DMS 273 (cell line): ENCODE data around the gene ZNF680.
A peak's percentile ranks its signal among the peaks of the same experiment; 100 is the strongest.
"Not testable (repeated sequence)": the region's sequence is repeated elsewhere in the genome, so short reads cannot be mapped to it uniquely, and the experiment has no call there.

Experiments
- DNase-seq: peaks from one replicate; lab custom pipeline; 2025; ENCODE audit not compliant: unreplicated experiment; lab: John Stamatoyannopoulos, UW

The ZNF680 gene

GRCh38 chr7:64557601-64558322, 5.1 kb downstream of the ZNF680 start:
- peak; percentile 53 for DNase-seq

DNA sequence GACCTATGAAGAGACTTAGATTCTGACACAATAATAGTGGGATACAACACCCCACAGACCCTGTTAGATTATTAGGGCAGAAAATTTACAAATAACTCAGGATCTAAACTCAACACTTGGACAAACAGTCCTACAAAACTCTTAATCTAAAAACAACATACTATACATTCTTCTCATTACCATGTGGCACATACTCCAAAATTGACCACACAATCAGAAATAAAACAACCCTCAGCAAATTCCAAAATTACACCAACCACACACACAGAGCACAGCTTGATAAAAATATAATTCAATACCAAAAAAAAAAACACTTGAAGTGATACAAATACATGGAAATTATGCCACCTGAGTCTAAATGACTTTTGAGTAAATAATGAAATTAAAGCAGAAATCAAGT, 7.8 kb downstream of the ZNF680 start:
- no peak for DNase-seq

DNA sequence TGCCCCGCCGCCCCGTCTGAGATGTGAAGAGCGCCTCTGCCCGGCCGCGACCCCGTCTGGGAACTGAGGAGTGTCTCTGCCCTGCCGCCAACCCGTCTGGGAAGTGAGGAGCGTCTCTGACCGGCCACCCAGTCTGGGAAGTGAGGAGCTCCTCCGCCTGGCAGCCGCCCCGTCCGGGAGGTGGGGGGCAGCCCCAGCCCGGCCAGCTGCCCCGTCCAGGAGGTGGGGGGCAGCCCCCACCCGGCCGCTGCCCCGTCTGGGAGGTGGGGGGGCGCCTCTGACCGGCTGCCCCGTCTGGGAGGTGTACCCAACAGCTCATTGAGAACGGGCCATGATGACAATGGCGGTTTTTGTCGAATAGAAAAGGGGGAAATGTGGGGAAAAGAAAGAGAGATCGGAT, 8.7 kb downstream of the ZNF680 start:
- not testable (repeated sequence) for DNase-seq

GRCh38 chr7:64551375-64552142, 11.3 kb downstream of the ZNF680 start:
- no peak for DNase-seq

DNA sequence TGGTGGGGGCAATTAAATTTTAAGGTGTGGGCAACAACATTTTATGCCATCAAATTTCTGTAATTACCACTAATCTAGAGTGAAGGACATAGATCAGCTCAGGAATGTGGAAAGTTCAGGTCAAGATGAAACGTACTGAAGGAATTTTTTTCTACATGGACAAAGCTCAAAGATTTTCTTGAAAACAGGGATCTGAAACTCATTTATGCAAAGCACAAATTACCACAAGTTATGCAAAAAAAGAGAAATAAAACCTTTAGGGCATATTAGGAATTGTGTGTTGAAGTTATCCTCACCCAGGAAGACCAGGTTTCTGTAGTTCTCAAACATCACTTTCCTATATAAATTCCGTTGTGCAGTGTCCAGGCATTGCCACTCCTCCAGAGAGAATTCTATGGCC, 18.9 kb downstream of the ZNF680 start:
- no peak for DNase-seq

DNA sequence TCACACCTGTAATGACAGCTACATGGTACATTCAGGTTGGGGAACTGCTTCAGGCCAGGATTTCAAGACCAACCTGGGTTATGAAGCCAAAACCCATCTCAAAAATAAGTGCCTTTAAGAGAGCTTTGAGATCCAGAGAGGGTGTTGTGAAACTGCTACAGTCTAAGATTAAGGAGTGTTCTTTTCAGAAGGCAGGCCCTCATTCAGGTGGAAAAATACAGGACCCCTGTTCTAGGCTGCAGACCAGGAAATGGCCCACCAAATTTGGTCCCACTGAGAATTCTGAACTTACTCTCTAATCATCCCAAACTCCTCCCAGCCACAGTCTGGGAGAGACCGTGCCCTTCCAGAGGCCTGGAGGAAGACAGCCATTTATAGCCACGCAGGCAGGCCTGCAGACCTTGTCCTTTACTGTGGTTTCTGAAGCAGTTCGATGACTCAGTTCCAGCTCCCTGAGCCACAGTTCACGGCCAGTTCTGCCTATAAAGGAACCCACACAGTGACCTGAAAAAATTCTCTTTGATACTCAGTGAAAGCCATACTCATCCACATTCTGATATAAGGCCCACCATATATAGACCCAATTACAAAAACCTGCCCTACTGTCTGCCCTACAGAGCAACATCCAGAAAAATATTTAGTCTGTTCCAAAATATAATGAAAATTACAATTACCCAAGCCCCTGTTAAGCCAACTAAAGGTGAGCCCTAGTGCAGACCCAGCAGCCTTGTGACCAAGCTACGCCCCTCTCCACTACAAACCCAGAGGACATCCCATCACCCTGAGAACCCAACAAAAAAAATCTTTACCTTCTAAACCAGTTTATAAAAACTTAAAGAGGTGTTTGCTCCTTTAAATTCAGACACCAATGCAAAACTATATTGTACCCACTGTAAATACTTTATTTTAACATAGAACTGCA, 21.2 kb downstream of the ZNF680 start:
- DNase-seq, result no peak

GRCh38 chr7:64533756-64534155, 29.1 kb downstream of the ZNF680 start:
- DNase-seq, result no peak

- DNase-seq, result no peak
Observed at GRCh38 chr7:64528770-64529169, 34.1 kb downstream of the ZNF680 start.

GRCh38 chr7:64521409-64521984, 41.4 kb downstream of the ZNF680 start:
- DNase-seq, result no peak

GRCh38 chr7:64516451-64516850, 46.4 kb downstream of the ZNF680 start:
- no peak for DNase-seq

DNA sequence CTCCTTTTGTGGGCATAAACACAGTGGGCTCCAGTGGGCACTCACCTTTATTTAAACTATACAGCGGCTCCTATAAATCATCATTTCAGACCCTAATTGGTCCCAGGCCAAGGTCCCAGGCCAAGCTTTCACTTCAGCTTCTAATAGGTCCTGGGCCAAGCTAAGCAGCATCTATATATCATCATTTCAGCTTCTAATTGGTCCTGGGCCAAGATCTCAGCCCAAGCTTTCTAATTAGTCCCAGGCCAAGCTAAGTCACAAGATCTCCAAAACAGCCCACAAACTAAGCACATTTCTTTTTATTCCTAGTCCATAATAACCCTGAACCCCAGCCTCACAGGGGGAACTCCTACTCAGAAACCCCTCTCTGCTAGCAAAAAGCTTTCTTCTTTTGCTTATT, 47.1 kb downstream of the ZNF680 start:
- peak; percentile 72 for DNase-seq

GRCh38 chr7:64515330-64515729, 47.5 kb downstream of the ZNF680 start:
- peak; percentile 34 for DNase-seq

DNA sequence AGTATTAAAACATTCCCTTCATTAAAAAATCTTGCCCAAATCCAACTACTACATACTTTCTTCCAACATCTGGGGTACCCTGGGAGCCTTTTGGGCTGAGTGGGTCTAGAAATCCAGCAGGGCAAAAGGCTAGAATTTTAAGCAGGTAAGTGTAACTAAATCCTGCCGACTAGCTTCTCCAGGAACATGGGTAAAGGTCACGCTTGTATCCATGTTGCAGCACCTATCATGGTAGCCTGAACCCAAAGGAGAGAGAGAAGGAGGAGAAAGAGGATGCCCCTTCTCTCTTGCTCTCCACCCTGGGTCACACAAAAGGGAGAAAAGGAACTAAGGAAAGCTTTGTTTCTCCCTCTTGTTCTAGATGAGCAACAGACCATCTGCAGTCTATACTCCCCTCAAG, 53.3 kb downstream of the ZNF680 start:
- DNase-seq, result no peak

- DNase-seq, result peak; percentile 76
Observed at GRCh38 chr7:64504581-64505120, 58.2 kb downstream of the ZNF680 start.

DNA sequence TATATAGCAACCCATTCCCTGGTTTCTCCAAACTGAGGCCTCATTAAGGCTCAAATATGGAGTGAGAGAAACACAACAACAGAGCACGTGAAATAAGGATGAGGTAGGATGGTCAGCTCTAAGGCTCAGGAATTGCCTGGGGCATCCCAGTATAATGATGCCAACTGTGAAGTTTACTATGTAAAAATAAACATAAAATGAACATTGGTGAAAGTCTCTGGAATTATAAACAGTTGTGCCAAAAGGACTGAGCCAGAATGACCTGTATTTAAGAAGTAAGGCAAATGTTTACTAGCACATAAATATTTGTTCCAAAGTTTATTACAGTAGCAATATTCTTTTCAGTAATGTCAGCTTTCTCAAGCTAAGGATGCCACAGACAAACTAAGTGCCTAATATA, 64.6 kb downstream of the ZNF680 start:
- no peak for DNase-seq

DNA sequence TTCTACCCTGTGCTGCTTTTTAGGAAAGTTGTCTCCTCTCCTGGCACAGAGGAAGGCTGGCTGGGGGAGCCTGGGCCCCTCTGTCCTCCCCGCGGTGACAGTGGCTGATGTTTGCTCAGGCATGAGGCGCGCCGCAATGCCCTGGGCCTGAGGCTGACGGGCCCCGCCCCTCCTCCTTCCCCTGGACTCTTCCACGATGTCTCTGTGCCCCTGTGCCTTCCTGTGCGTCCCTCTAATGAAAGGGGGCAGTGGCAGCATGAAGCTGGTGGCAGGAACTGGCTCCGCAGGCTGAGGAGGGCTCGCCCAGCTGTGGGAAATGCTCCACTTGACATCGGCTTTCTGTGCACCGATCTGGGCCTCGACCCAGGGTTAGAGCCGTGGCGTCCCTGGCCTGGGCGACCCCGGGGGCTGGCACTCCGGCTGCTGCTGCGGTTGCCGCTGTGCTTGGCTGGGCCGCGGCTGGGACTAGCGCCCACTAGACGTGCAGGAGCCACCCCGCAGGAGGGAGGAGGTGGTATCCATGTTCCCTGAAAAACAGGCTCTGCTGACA, 67.9 kb downstream of the ZNF680 start:
- DNase-seq, result no peak

DNA sequence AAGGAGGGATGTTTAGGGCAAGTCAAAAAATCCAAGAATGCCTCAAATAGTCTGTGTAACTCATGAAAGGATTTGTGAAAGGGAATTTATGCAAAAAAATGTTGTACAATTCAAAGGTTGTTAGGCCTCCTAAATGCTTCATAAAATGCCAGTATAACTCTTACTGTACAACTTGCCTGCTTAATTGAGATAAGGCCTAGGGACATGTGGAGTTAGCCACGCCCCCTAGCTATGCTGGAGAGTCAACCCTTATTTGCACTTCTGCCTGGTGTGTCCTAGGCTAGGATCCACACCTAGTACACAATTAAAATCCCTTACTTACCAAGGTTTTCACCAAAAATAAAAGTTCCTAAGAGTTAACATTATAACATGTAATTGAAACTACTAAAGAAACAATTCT, 77.2 kb downstream of the ZNF680 start:
- DNase-seq, result no peak
